Mucosa of descending colon (tissue), 3 donors: ENCODE data around the gene SYNDIG1. TPM values are rescaled to one million over a fixed set of nuclear protein-coding genes. Genes with fewer than 3 reads are reported as not detected.

Experiments
- ATAC-seq: fragments of 200-7000 bp; cut with Tn5 transposase; one replicate; pipeline ENCODE4 v1.9.1; 2020; ENCODE audit warnings: mild to moderate bottlenecking, moderate library complexity
- DNase-seq, 3 donors: peaks; one replicate each; pipeline ENCODE4 v3.0.0-alpha.2; 2020
- H3K36me3 ChIP-seq: fragments of 200-600 bp; one replicate; pipeline ENCODE4 v1.8.0; 2021; ENCODE audit warnings: low read depth, mild to moderate bottlenecking
- H3K4me1 ChIP-seq: fragments of 200-600 bp; one replicate; pipeline ENCODE4 v1.8.0; 2021; ENCODE audit warnings: low read depth, mild to moderate bottlenecking
- H3K4me3 ChIP-seq: fragments of 200-600 bp; one replicate; pipeline ENCODE4 v1.8.0; 2021; ENCODE audit warnings: mild to moderate bottlenecking
- H3K9me3 ChIP-seq: fragments of 200-600 bp; one replicate; pipeline ENCODE4 v1.8.0; 2021; ENCODE audit warnings: mild to moderate bottlenecking
- CTCF ChIP-seq: fragments of 200-600 bp; IDR thresholded peaks from one replicate; pipeline ENCODE4 v1.8.0; 2022; ENCODE audit warnings: antibody characterized with exemption, mild to moderate bottlenecking
- intact Hi-C, 2 donors: fragments of 100-400 bp; cut with DNase I in 1 of 2; cut with micrococcal nuclease in 1 of 2; formaldehyde crosslinking; loops; one replicate each; pipeline versions ENCODE4 v1.11.0 to v1.11.1; 2022; cut with DNase I, micrococcal nuclease
- total RNA-seq, 3 donors: library from RNA; stranded (reverse); fragmentation: NEBNext Ultra II Directional in 2 of 3; extraction: Animal tissue kit (Norgen Biotek cat#: 25700) in 2 of 3; gene quantifications; one replicate each; pipeline versions ENCODE4 v1.2.1 to v1.2.4, GENCODE V29; 2021 to 2023
- donor health status: DM: no; HTN: no; CAD: no; lungs with moderate emphysema.
- donor health status: DM: no; HTN: no; CAD: no.
- donor health status: DM: no; HTN: yes; CAD: no.

SYNDIG1 gene
- total RNA-seq, 3 donors from 2014 or later: 0.12 to 0.46 (median 0.35) TPM

- no peaks in the 10 kb centered on the region for H3K4me1 ChIP-seq
- H3K36me3 ChIP-seq: no peaks in the 10 kb centered on the region
- H3K9me3 ChIP-seq: peaks cover 4% of the 10 kb centered on the region
- H3K4me3 ChIP-seq: no peak overlapping the region
- TF ChIP-seq CTCF: no peak
- DNase-seq (no peak), ATAC-seq (no peak)
- intact Hi-C loops: no loop called here
These were observed 215.7 kb downstream of the SYNDIG1 start for GRCh38 chr20:24684956-24685691.

- intact Hi-C loops: no loop called here
- no peak overlapping the region for H3K4me3 ChIP-seq
- no peak for TF ChIP-seq CTCF
- H3K4me1 ChIP-seq: no peaks in the 10 kb centered on the region
- DNase-seq: no peak
- H3K9me3 ChIP-seq: peaks cover 4% of the 10 kb centered on the region
- no peaks in the 10 kb centered on the region for H3K36me3 ChIP-seq
- no peak for ATAC-seq
These were observed 216.3 kb downstream of the SYNDIG1 start for GRCh38 chr20:24685736-24686135.

GRCh38 chr20:24686156-24686555, 216.7 kb downstream of the SYNDIG1 start:
- no peaks in the 10 kb centered on the region for H3K36me3 ChIP-seq
- H3K4me1 ChIP-seq: no peaks in the 10 kb centered on the region
- H3K9me3 ChIP-seq: peaks cover 4% of the 10 kb centered on the region
- no peak for ATAC-seq
- no peak overlapping the region for H3K4me3 ChIP-seq
- intact Hi-C loops: no loop called here
- DNase-seq: no peak
- no peak for TF ChIP-seq CTCF

GRCh38 chr20:24690408-24690807, 221.0 kb downstream of the SYNDIG1 start:
- no peak for TF ChIP-seq CTCF
- DNase-seq (no peak), ATAC-seq (no peak)
- Histone ChIP-seq H3K4me1 (no peaks in the 10 kb centered on the region), H3K4me3 (no peak overlapping the region), H3K9me3 (peaks cover 4% of the 10 kb centered on the region), H3K36me3 (no peaks in the 10 kb centered on the region)
- intact Hi-C loops: no loop called here

GRCh38 chr20:24691901-24692351, 222.5 kb downstream of the SYNDIG1 start:
- Histone ChIP-seq H3K4me1 (no peaks in the 10 kb centered on the region), H3K36me3 (no peaks in the 10 kb centered on the region), H3K9me3 (peaks cover 4% of the 10 kb centered on the region), H3K4me3 (no peak overlapping the region)
- ATAC-seq: no peak
- TF ChIP-seq CTCF: no peak
- DNase-seq: no peak
- intact Hi-C loops: no loop called here
